Upper lobe of right lung (tissue), 1 donor: ENCODE measurements around the gene TNFAIP2. TPM values are rescaled to one million over a fixed set of nuclear protein-coding genes. Genes with fewer than 3 reads are reported as not detected.

Experiments
- ATAC-seq: fragments of 200-7000 bp; cut with Tn5 transposase; one replicate; pipeline ENCODE4 v1.9.1; 2020; ENCODE audit warnings: mild to moderate bottlenecking, moderate library complexity
- DNase-seq: peaks from one replicate; pipeline ENCODE4 v3.0.0-alpha.2; 2020
- H3K27ac ChIP-seq: fragments of 200-600 bp; one replicate; pipeline ENCODE4 v1.8.0; 2022
- H3K27me3 ChIP-seq: fragments of 200-600 bp; one replicate; pipeline ENCODE4 v1.8.0; 2022; ENCODE audit warnings: mild to moderate bottlenecking
- H3K36me3 ChIP-seq: fragments of 200-600 bp; one replicate; pipeline ENCODE4 v1.8.0; 2022
- H3K4me1 ChIP-seq: fragments of 200-600 bp; one replicate; pipeline ENCODE4 v1.8.0; 2022
- H3K4me3 ChIP-seq: fragments of 200-600 bp; one replicate; pipeline ENCODE4 v1.8.0; 2022; ENCODE audit warnings: mild to moderate bottlenecking
- H3K9me3 ChIP-seq: fragments of 200-600 bp; one replicate; pipeline ENCODE4 v1.8.0; 2022
- intact Hi-C: fragments of 100-400 bp; cut with DNase I; formaldehyde crosslinking; loops from one replicate; pipeline ENCODE4 v1.11.0; 2022
- total RNA-seq: library from RNA; stranded (reverse); fragmentation: NEBNext Ultra II Directional; extraction: Animal tissue kit (Norgen Biotek cat#: 25700); gene quantifications from one replicate; pipeline ENCODE4 v1.2.1, GENCODE V29; 2021
- TF ChIP-seq, protein P1 (sequence below): fragments of 200-600 bp; IDR thresholded peaks from one replicate; pipeline ENCODE4 v1.8.0; 2022; ENCODE audit warnings: antibody characterized with exemption
- donor health status: DM: no; HTN: yes; CAD: no; lungs with severe emphysema.

Gene TNFAIP2
- total RNA-seq, 1 donor from 2014 or later, result 158 TPM

DNA sequence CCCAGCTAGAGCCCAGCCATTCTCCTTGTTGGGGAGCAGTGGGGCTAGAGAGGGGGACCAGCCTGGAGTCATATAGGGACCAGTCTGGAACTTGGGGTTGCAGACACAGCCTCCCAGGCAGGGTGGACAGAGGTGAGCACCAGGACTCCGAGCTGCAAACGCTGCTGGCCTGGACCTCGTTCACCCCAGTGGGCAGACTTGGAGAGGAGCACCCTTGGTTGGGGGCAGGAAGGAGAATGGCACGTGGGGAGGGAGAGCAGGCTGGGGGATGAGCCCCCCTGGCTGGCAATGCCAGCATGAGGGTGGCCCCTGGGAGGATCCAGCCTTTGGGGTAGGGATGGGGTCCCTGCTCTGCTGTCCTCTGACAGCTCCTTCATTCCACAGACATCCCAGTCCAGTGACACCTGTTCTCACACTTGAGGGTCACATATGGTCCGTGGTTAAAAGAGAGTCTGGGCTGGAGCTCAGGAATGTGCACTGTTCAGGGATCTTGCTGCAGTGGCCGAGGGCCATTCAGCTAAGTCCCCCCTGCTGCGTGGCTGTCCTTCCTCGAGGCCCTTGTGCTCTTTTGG, 36.4 kb upstream of the TNFAIP2 start:
- DNase-seq (no peak), ATAC-seq (no peak)
- peaks cover 4% of the 10 kb centered on the region for H3K4me1 ChIP-seq
- intact Hi-C loops, result loop anchor here (10.0 kb wide), 1 partner anchor 198 kb away; no protein-coding TSS in a partner anchor
- H3K4me3 ChIP-seq, result no peak overlapping the region
- H3K36me3 ChIP-seq, result no peaks in the 10 kb centered on the region
- H3K9me3 ChIP-seq, result no peaks in the 10 kb centered on the region
- TF ChIP-seq, protein P1, sequence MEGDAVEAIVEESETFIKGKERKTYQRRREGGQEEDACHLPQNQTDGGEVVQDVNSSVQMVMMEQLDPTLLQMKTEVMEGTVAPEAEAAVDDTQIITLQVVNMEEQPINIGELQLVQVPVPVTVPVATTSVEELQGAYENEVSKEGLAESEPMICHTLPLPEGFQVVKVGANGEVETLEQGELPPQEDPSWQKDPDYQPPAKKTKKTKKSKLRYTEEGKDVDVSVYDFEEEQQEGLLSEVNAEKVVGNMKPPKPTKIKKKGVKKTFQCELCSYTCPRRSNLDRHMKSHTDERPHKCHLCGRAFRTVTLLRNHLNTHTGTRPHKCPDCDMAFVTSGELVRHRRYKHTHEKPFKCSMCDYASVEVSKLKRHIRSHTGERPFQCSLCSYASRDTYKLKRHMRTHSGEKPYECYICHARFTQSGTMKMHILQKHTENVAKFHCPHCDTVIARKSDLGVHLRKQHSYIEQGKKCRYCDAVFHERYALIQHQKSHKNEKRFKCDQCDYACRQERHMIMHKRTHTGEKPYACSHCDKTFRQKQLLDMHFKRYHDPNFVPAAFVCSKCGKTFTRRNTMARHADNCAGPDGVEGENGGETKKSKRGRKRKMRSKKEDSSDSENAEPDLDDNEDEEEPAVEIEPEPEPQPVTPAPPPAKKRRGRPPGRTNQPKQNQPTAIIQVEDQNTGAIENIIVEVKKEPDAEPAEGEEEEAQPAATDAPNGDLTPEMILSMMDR, result no peak
- H3K27ac ChIP-seq, result no peak overlapping the region
- peaks cover 28% of the 10 kb centered on the region for H3K27me3 ChIP-seq

DNA sequence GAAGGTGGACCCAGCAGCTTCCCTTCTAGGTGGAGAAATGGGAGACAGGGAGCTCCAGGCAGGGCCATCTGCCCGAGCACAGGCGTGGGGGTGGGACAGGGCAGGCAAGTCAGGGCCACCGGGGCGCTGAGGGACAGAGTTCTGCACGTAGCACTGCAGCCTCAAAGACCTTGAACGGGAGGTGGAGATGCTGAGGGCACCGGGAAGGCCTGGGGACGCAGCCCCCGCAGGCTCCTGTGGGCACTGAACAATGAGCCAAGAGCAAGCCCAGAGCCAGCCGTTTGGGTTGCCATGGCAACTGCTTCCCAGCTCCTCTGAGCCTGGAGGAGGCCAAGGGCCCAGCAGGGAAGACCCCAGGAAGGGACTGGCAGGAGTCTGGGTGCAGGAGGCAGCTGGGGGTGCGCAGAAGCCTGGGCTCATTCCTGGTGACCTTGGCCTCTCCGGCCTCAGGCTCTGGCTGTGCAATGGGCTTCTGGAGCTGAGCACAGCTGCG, 35.9 kb upstream of the TNFAIP2 start:
- no peak for DNase-seq
- intact Hi-C loops, result loop anchor here (10.0 kb wide), 1 partner anchor 197 kb away; no protein-coding TSS in a partner anchor

DNA sequence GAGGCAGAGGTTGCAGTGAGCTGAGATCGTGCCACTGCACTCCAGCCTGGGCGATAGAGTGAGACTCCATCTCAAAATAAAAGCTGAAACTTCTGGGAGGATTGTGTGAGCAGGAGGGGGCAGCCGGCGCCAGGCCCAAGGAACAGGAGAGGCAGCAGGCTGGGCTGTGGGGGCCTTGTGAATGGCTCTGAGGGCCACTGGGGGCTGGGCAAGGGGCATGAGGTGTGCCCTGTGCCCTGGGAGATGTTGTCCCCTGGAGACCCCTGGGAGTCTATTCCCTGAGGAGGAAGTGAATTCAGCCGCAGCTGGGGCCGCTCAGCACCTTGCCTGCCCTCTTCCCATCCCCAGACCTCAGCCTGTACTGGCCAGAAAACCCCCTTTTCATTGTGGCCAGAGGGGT, 34.3 kb upstream of the TNFAIP2 start:
- H3K4me3 ChIP-seq, result no peak overlapping the region
- intact Hi-C loops, result loop anchor here (10.0 kb wide), 1 partner anchor 196 kb away; no protein-coding TSS in a partner anchor
- DNase-seq, result no peak
- no peaks in the 10 kb centered on the region for H3K9me3 ChIP-seq
- no peak overlapping the region for H3K27ac ChIP-seq
- TF ChIP-seq, protein P1, result no peak
- H3K4me1 ChIP-seq, result peaks cover 4% of the 10 kb centered on the region
- no peak for ATAC-seq
- H3K27me3 ChIP-seq, result peaks cover 26% of the 10 kb centered on the region
- no peaks in the 10 kb centered on the region for H3K36me3 ChIP-seq

More for the DNA sequence above, 35.9 kb upstream of the TNFAIP2 start:
- Histone ChIP-seq H3K36me3 (no peaks in the 10 kb centered on the region), H3K4me3 (no peak overlapping the region), H3K27me3 (peaks cover 28% of the 10 kb centered on the region), H3K9me3 (no peaks in the 10 kb centered on the region), H3K27ac (no peak overlapping the region), H3K4me1 (peaks cover 4% of the 10 kb centered on the region)
- TF ChIP-seq, protein P1, result no peak
- no peak for ATAC-seq

DNA sequence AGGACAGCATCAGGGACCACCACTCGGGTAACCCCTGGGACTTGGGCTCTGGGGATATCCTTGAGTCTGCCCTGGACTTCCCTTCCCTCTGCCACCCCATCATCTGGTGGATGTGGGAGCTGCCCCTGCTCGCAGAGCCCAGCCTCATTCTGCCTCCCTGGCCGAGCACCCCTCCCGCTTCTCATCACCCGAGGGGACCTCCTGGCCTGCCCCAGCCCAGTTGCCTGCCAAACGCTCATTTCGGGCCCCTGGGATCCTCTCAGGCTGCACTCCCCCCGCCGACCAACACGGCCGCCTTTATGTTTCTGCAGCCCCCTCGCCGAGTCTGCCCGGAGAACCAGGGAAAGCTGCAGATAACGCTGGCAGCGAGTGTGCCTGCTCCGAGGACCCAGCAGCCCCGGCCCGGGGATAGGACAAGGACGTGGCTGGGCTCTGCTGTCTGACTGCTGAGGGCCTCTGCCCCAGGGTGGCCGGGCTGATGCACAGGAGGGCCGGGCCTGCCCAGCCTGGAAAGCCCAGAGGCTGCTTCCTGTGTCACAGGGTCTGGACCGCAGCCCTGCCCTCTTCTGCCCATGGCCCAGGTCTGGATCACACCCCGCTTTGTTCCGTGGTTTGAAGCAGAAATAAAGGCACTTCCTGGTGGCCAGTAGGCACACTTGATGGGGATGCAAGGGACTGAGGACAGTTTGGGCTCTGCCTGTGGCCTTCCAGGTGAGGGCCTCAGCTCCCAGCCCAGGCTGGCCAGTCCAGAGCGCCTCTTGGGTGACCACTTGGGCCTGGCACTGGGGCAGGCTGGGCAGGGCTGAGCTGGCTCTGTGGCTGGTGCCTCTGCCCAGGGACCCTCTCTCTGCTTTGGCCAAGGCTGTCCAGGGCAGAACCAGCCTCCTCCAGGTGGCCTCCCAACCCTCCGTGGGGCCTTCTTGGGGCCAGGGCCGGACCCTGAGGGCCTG, 33.6 kb upstream of the TNFAIP2 start:
- TF ChIP-seq, protein P1, result no peak
- ATAC-seq (no peak), DNase-seq (no peak)
- no peak overlapping the region for H3K27ac ChIP-seq
- peaks cover 19% of the 10 kb centered on the region for H3K27me3 ChIP-seq
- intact Hi-C loops, result loop anchor here (10.0 kb wide), 1 partner anchor 195 kb away; no protein-coding TSS in a partner anchor
- peaks cover 7% of the 10 kb centered on the region for H3K4me1 ChIP-seq
- H3K36me3 ChIP-seq, result no peaks in the 10 kb centered on the region
- no peak overlapping the region for H3K4me3 ChIP-seq
- no peaks in the 10 kb centered on the region for H3K9me3 ChIP-seq

DNA sequence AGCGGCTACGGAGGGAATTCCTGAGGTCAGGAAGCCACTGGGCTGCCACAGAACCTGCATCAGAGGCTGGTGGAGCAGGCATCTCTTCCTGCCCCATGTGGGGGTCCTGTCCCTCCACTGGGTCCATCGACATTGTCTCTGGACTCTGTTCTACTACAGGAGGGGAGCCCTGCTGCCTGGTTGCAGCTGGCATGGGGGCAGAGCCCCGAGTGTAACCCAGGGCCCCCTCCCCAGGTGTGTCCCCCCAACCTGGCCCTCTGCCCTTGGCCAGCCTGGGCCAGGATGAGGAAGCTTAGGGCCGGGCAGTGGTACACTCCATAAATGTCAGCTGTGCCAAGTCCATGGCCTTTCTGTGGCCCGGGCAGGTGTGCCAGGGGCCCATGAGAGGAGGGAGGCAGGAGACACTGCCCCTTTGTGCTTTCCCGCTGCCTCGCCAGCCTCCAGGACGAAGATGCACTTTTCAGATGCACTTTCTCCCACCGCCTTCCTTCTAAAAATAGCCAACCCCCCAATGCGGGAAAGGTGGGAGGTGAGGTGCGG, 32.7 kb upstream of the TNFAIP2 start:
- H3K9me3 ChIP-seq, result no peaks in the 10 kb centered on the region
- H3K4me3 ChIP-seq, result no peak overlapping the region
- DNase-seq, result no peak
- intact Hi-C loops, result no loop called here
- ATAC-seq, result no peak
- no peak overlapping the region for H3K27ac ChIP-seq
- H3K4me1 ChIP-seq, result peaks cover 8% of the 10 kb centered on the region
- TF ChIP-seq, protein P1, result no peak
- H3K27me3 ChIP-seq, result peaks cover 11% of the 10 kb centered on the region
- no peaks in the 10 kb centered on the region for H3K36me3 ChIP-seq
